Neutrophil (primary cell): ENCODE results near the gene CAPN15.
"Not testable (repeated sequence)": the region's sequence is repeated elsewhere in the genome, so short reads cannot be mapped to it uniquely, and the experiment has no call there.

Experiments
- H3K27ac ChIP-seq: fragments of 200-600 bp; sonication (generic); 2 replicates; pipeline ENCODE4 v1.5.1; 2016; ENCODE audit warnings: mild to moderate bottlenecking, moderate library complexity
- H3K27me3 ChIP-seq: fragments of 200-600 bp; sonication (generic); 2 replicates; pipeline ENCODE4 v1.6.0; 2016; ENCODE audit warnings: mild to moderate bottlenecking
- H3K36me3 ChIP-seq: fragments of 200-600 bp; sonication (generic); 2 replicates; pipeline ENCODE4 v1.5.1; 2017
- H3K4me1 ChIP-seq, 2 experiments: fragments of 200-600 bp in 1 of 2; sonication (generic) in 1 of 2; 1 replicate in 1 of 2; 2 replicates in 1 of 2; pipeline versions ENCODE4 v1.5.1 to v1.6.1; 2013 to 2016; ENCODE audit warnings: low read depth in 1 of 2, low read length in 1 of 2, mild to moderate bottlenecking in 1 of 2, moderate library complexity in 1 of 2; ENCODE audit not compliant: control insufficient read depth in 1 of 2, insufficient read depth in 1 of 2
- H3K4me3 ChIP-seq, 2 experiments: fragments of 200-600 bp in 1 of 2; sonication (generic) in 1 of 2; 1 replicate in 1 of 2; 2 replicates in 1 of 2; pipeline ENCODE4 v1.5.1; 2013 to 2016; ENCODE audit warnings: low read depth in 1 of 2, low read length in 1 of 2, mild to moderate bottlenecking in 1 of 2, moderate library complexity in 1 of 2
- H3K9me3 ChIP-seq: fragments of 200-600 bp; sonication (generic); 2 replicates; pipeline ENCODE4 v1.5.1; 2016
- TF ChIP-seq, protein P1 (sequence below): fragments of 200-600 bp; sonication (generic); IDR thresholded peaks from 2 replicates; pipeline ENCODE4 v1.5.1; 2016; ENCODE audit warnings: antibody characterized with exemption

Gene CAPN15

DNA sequence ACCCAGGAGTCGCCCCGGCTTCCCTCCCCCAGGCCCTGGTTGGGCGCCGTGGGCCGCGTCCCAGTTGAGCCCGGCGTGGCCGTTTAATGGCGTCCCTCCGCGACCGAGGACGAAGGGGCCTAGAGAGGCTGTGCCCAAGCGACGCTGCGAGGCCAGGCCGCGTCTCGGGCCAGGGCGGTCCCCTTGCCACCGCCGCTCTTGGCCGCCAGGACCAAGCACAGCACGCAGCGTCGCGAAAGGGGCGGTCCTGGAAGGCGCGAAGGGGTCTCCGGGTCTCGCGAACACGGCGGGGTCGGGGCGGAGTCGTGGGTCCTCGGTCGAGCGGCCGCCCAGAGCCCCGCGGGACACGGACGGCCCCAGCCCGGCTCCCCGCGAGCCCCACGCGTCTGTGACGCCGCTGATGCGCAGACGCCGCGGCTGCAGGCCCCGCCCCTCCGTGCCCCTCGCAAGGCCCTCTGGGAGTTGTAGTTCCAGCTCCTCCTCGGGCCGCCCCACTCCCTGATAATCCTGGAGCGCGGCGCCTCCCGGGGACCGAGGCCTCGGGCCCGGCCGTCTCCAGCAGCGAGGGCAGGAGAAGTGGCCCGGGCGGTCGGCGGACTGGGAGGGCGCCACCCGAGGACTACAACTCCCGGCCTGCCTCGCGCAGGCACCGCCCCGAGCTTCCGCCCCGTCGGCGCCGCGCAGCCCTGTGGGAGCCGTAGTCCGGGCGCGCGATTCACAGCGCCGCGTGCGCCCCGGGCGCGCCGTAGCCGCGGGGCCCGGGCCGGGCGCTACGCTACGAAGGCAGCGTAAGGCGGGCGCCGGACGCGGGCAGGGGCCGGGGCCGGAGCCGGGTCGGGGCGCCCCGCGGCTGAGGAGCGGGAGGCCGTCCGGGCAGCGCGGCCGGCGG, at the start of gene CAPN15:
Gene CAPN15 (plus strand): TSS at position 698 of the 889 bp plus-strand sequence. CDS start 19,127 bp downstream, outside the sequence.
- no peaks in the 10 kb centered on the region for H3K36me3 ChIP-seq
- H3K27me3 ChIP-seq, result no peaks in the 10 kb centered on the region
- peak within 1 kb of the TSS; percentile 70 to 95 for H3K4me3 ChIP-seq
- H3K27ac ChIP-seq, result peak within 1 kb of the TSS; percentile 99
- H3K4me1 ChIP-seq, result peaks cover 24 to 28% of the 10 kb centered on the region in 2 experiments
- no peaks in the 10 kb centered on the region for H3K9me3 ChIP-seq
- TF ChIP-seq, protein P1, sequence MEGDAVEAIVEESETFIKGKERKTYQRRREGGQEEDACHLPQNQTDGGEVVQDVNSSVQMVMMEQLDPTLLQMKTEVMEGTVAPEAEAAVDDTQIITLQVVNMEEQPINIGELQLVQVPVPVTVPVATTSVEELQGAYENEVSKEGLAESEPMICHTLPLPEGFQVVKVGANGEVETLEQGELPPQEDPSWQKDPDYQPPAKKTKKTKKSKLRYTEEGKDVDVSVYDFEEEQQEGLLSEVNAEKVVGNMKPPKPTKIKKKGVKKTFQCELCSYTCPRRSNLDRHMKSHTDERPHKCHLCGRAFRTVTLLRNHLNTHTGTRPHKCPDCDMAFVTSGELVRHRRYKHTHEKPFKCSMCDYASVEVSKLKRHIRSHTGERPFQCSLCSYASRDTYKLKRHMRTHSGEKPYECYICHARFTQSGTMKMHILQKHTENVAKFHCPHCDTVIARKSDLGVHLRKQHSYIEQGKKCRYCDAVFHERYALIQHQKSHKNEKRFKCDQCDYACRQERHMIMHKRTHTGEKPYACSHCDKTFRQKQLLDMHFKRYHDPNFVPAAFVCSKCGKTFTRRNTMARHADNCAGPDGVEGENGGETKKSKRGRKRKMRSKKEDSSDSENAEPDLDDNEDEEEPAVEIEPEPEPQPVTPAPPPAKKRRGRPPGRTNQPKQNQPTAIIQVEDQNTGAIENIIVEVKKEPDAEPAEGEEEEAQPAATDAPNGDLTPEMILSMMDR, result peak; percentile 59

DNA sequence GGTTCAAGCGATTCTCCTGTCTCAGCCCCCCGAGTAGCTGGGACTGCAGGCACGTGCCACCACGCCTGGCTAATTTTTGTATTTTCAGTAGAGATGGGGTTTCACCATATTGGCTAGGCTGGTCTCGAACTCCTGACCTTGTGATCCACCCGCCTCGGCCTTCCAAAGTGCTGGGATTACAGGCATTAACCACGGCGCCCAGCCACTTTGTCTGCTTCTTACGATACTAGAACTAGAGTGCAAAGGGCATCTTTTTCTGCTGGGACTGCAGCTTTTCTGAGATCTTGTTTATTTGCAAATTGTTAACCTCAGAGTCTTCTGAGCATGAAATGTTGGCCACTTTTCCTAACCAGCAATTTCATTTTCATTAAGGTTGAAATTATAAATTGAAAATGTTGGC, 49.2 kb upstream of the CAPN15 start:
- H3K27ac ChIP-seq, H3K36me3 ChIP-seq, H3K4me3 ChIP-seq, H3K9me3 ChIP-seq, H3K27me3 ChIP-seq: not testable (repeated sequence)
- peaks cover 12 to 18% of the 10 kb centered on the region in 2 experiments for H3K4me1 ChIP-seq

DNA sequence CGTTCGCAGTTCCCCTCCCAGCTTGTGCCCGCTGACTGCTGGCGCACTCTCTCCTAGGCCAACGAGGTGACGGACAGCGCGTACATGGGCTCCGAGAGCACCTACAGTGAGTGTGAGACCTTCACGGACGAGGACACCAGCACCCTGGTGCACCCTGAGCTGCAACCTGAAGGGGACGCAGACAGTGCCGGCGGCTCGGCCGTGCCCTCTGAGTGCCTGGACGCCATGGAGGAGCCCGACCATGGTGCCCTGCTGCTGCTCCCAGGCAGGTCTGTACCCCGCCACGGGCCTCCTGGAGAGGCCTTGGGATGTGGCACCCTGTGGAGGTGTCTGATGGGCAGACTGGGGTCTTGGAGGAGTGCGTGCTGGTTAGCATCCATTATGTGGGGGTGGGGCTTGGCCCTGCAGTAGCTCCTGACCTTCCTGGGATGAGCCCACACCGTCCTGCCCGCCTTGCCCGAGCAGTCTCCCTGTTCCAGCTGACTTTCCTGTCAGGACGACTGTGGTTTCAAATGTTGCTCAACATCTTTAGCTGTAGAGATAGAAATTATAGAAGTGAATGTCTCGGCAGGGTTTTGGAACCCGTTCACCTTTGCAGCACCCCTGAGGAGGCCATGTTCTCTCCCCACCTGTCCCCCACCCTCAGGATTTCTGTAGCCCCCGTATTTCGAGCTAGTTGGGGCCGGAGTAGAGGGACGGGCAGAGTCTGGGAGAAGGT, 44.9 kb upstream of the CAPN15 start:
- Histone ChIP-seq H3K36me3 (no peaks in the 10 kb centered on the region), H3K27me3 (no peaks in the 10 kb centered on the region), H3K9me3 (no peaks in the 10 kb centered on the region), H3K4me1 (peaks cover 2 to 3% of the 10 kb centered on the region in 2 experiments), H3K4me3 (no peak overlapping the region), H3K27ac (no peak overlapping the region)
- TF ChIP-seq, protein P1, result no peak

DNA sequence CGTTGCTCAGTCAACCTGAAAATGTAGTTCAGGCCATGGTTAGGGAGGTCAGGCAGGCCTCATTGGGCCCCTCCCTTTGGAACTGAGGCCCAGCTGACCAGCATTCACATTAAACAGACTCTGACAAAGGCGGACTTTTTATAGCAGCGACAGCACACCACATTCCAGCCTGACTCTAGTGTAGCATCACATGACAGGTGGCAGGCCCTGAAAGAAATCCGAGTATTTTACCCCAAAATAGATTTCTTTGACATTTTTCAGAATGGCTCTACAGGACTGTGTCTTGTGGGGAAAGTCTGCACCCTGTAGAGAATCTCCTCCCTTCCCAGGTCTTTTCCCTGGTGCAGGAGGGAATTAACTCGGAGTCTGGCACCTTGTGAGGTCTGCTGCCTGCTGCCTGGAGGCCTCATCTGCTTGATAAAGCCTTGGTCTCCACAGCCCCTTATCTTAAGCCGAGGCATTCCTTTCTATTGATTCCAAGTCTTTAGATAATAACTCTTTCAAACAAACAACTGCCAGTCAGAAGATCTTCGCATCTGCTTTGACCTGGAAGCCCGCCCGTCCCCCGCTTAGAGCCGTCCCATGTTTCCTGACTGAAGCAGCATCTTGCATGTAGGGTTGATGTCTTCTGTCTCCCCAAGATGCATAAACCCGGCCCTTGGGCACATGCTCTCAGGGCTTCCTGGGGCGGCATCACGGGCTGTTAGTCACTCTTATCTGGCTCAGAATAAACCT, 44.0 kb upstream of the CAPN15 start:
- no peaks in the 10 kb centered on the region for H3K9me3 ChIP-seq
- H3K4me1 ChIP-seq, result no peaks in the 10 kb centered on the region
- H3K36me3 ChIP-seq, result no peaks in the 10 kb centered on the region
- H3K4me3 ChIP-seq, result no peak overlapping the region
- H3K27me3 ChIP-seq, result no peaks in the 10 kb centered on the region
- TF ChIP-seq, protein P1, result no peak
- no peak overlapping the region for H3K27ac ChIP-seq

DNA sequence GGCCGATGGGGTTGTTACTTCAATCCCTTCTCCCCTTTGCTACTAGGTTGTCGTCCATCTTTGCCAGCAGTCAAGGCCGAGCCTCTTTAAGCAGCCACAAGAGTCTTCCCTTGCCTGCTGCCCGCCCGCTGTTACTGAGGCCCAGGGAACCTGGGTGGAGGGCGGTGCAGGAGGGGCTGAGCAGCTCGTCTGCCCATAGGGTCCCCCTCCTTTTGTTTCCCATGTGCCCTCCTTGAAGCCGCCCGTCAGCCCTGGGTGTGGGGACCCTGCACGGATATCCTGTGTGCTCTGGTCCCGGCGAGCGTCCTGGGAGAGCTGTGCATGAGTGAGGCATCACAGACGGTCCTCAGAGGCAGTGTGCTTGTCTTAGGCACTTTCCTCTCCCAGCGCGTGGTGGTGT, 37.9 kb upstream of the CAPN15 start:
- TF ChIP-seq, protein P1, result no peak
- Histone ChIP-seq H3K9me3 (no peaks in the 10 kb centered on the region), H3K4me1 (no peaks in the 10 kb centered on the region), H3K36me3 (peaks cover 3% of the 10 kb centered on the region), H3K27me3 (no peaks in the 10 kb centered on the region), H3K27ac (no peak overlapping the region), H3K4me3 (no peak overlapping the region)
